ENCODE results near the gene EFNB2. TPM values are rescaled to one million over a fixed set of nuclear protein-coding genes. Genes with fewer than 3 reads are reported as not detected.

EFNB2 gene
- total RNA-seq, 1 donor from 2014 or later, result 0.31 TPM

- Mint-ChIP-seq H3K4me1 (peaks cover 25% of the 10 kb centered on the region), H3K4me3 (no peak overlapping the region), H3K27me3 (peaks cover 56% of the 10 kb centered on the region), H3K36me3 (ENCODE audit: low read depth) (no peaks in the 10 kb centered on the region), H3K9me3 (no peaks in the 10 kb centered on the region), H3K27ac (no peak overlapping the region)
- ChIA-PET CTCF (interaction anchor here (1.2 kb wide), 1 partner anchor 15 kb away, joined by 3 read pairs; no protein-coding TSS in a partner anchor), POLR2A (no interaction called here)
- no peak for DNase-seq
- TF ChIP-seq, protein P1, sequence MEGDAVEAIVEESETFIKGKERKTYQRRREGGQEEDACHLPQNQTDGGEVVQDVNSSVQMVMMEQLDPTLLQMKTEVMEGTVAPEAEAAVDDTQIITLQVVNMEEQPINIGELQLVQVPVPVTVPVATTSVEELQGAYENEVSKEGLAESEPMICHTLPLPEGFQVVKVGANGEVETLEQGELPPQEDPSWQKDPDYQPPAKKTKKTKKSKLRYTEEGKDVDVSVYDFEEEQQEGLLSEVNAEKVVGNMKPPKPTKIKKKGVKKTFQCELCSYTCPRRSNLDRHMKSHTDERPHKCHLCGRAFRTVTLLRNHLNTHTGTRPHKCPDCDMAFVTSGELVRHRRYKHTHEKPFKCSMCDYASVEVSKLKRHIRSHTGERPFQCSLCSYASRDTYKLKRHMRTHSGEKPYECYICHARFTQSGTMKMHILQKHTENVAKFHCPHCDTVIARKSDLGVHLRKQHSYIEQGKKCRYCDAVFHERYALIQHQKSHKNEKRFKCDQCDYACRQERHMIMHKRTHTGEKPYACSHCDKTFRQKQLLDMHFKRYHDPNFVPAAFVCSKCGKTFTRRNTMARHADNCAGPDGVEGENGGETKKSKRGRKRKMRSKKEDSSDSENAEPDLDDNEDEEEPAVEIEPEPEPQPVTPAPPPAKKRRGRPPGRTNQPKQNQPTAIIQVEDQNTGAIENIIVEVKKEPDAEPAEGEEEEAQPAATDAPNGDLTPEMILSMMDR (IDR thresholded peaks at IDR 0.05), result no peak
- intact Hi-C loops (cut with micrococcal nuclease), result no loop called here
- ATAC-seq (ENCODE audit: low read depth), result no peak
These were observed 40.5 kb downstream of the EFNB2 start for GRCh38 chr13:106494936-106495335.

DNA sequence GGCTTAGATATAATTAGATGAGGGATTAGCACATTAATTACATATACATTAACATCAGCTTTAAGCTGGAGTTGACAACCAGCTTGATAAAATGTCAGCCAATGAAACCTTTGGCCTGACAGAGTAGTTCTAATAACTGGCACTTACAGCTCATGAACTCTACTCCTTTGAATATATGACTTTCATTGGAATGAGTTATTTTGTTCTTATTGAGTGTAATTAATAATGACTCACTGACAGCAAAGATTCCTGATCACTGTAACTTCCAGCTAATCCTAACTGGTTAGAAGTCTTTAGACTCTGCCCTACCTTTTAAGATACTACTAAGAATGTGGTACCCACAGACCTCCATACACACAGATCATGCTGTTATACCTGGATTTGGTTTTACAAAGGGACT lies 41.0 kb downstream of the EFNB2 start:
- intact Hi-C loops (cut with micrococcal nuclease), result no loop called here
- Mint-ChIP-seq H3K36me3 (ENCODE audit: low read depth) (no peaks in the 10 kb centered on the region), H3K4me3 (no peak overlapping the region), H3K27ac (no peak overlapping the region), H3K9me3 (no peaks in the 10 kb centered on the region), H3K4me1 (peaks cover 23% of the 10 kb centered on the region), H3K27me3 (peaks cover 56% of the 10 kb centered on the region)
- ATAC-seq (ENCODE audit: low read depth), result no peak
- TF ChIP-seq, protein P1 (IDR thresholded peaks at IDR 0.05), result no peak
- POLR2A ChIA-PET, result no interaction called here
- DNase-seq, result no peak
- CTCF ChIA-PET, result interaction anchor here (1.2 kb wide), 1 partner anchor 14 kb away, joined by 3 read pairs; no protein-coding TSS in a partner anchor

DNA sequence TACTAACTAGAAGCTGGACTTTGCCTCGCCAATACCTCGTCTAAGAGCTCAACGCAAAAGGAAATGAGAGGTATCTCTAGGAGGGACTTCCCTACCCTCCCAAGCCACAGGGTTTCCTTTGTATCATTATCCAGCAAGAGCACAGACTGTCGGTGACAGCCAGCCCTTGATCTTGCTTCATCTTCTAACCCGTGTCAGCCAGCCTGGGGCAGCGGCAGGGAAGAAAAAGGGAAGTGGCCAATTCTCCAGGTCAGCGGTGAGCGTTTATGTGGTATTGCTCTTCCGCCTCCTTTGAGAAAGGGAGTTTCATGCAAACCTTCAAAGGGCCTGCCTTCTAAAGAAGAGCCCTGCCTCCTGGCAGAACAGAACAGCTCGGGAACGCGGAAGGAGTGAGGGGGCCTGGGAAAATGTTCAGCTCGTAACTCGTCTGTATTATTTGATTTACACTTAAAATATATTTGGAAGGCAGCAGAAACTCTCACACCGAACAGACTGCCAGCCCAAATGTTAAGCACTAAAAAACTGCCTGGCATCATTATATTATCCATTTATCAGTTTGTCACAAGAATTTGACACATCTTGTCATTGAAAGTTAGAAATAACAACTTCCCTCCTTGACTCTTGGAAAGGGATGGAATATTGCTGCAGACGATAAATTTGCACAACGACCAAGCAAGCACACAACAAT lies 41.8 kb downstream of the EFNB2 start:
- no peak overlapping the region for H3K27ac Mint-ChIP-seq
- no peaks in the 10 kb centered on the region for H3K36me3 Mint-ChIP-seq (ENCODE audit: low read depth)
- TF ChIP-seq, protein P1 (IDR thresholded peaks at IDR 0.05), result no peak
- DNase-seq (no peak), ATAC-seq (ENCODE audit: low read depth) (peak; percentile 49)
- intact Hi-C loops (cut with micrococcal nuclease), result loop anchor here (2.0 kb wide), 1 partner anchor 39 kb away; no protein-coding TSS in a partner anchor
- H3K4me1 Mint-ChIP-seq, result peaks cover 23% of the 10 kb centered on the region
- no peaks in the 10 kb centered on the region for H3K9me3 Mint-ChIP-seq
- peak overlapping the region; percentile 4 for H3K4me3 Mint-ChIP-seq
- ChIA-PET POLR2A (no interaction called here), CTCF (no interaction called here)
- peaks cover 58% of the 10 kb centered on the region for H3K27me3 Mint-ChIP-seq

DNA sequence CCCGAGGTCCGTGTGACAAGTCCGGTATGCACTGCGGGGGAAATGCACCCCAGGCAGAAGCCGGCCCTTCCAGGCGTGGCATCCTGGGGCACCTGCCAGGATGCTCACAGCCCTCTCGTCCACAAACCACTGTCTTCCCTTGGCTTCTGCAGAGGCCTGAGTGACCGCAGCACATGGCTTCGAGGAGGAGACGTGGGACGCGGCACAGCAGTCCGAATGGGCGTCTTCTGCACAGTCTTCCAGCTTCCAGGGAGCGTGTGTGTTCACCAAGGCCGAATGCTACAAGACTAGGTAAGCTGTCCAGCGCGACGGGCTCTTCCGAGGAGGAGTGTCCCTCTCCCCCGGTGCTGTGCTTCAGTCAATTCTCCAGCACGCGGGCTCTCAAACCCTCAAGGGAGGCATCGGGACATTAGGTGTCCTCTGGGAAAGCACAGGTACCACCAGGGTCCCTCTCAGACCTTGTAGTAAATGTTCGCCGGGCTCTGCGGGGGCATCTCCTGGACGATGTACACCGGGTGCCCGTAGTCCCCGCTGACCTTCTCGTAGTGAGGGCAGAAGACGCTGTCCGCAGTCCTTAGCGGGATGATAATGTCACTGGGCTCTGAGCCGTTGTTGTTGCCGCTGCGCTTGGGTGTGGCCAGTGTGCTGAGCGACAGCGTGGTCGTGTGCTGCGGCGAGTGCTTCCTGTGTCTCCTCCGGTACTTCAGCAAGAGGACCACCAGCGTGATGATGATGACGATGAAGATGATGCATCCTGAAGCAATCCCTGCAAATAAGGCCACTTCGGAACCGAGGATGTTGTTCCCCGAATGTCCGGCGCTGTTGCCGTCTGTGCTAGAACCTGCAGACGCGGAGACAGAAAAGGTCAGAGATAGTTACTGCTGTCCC lies 42.6 kb downstream of the EFNB2 start:
- H3K36me3 Mint-ChIP-seq (ENCODE audit: low read depth), result no peaks in the 10 kb centered on the region
- peaks cover 51% of the 10 kb centered on the region for H3K27me3 Mint-ChIP-seq
- ATAC-seq (ENCODE audit: low read depth) (no peak), DNase-seq (no peak)
- H3K4me3 Mint-ChIP-seq, result no peak overlapping the region
- TF ChIP-seq, protein P1 (IDR thresholded peaks at IDR 0.05), result no peak
- POLR2A ChIA-PET, result no interaction called here
- H3K9me3 Mint-ChIP-seq, result no peaks in the 10 kb centered on the region
- H3K27ac Mint-ChIP-seq, result no peak overlapping the region
- CTCF ChIA-PET, result no interaction called here
- intact Hi-C loops (cut with micrococcal nuclease), result loop anchor here (2.0 kb wide), 1 partner anchor 40 kb away; no protein-coding TSS in a partner anchor
- H3K4me1 Mint-ChIP-seq, result peaks cover 23% of the 10 kb centered on the region

All from activated B cell treated with CpG ODN at 0.5 μM for 24 hours (primary cell).